PFSK-1 (cell line): ENCODE data around the gene VAT1.
A peak's percentile ranks its signal among the peaks of the same experiment; 100 is the strongest.

Source experiments
- FOXP2 ChIP-seq: optimal IDR thresholded peaks from 2 replicates; pipeline ENCODE3; 2011; ENCODE audit warnings: borderline replicate concordance, control low read depth, inconsistent platforms; ENCODE audit not compliant: insufficient read depth; ENCODE audit errors: extremely low read length, extremely low read depth
- POLR2AphosphoS5 ChIP-seq: IDR thresholded peaks from 2 replicates; pipeline ENCODE4 v1.6.1; 2012; ENCODE audit warnings: low read depth, mild to moderate bottlenecking, control low read depth, low read length, moderate library complexity
- SIN3A ChIP-seq: IDR thresholded peaks from 2 replicates; pipeline ENCODE4 v1.6.1; 2012; ENCODE audit warnings: mild to moderate bottlenecking, low read length, moderate library complexity, borderline replicate concordance; ENCODE audit not compliant: insufficient read depth
- TAF1 ChIP-seq: IDR thresholded peaks from 2 replicates; pipeline ENCODE4 v1.6.1; 2012; ENCODE audit warnings: low read length, control low read depth, borderline replicate concordance; ENCODE audit not compliant: insufficient read depth
- TF ChIP-seq, protein P1 (sequence below), 2 experiments: IDR thresholded peaks; 2 replicates each; pipeline versions ENCODE4 v1.6.1 to v1.8.0; 2011 to 2012; ENCODE audit warnings: low read depth in 2 of 2, low read length in 2 of 2, control low read depth in 1 of 2, inconsistent platforms in 1 of 2, mild to moderate bottlenecking in 1 of 2, moderate library complexity in 1 of 2; ENCODE audit not compliant: insufficient read depth in 1 of 2

Gene VAT1

DNA sequence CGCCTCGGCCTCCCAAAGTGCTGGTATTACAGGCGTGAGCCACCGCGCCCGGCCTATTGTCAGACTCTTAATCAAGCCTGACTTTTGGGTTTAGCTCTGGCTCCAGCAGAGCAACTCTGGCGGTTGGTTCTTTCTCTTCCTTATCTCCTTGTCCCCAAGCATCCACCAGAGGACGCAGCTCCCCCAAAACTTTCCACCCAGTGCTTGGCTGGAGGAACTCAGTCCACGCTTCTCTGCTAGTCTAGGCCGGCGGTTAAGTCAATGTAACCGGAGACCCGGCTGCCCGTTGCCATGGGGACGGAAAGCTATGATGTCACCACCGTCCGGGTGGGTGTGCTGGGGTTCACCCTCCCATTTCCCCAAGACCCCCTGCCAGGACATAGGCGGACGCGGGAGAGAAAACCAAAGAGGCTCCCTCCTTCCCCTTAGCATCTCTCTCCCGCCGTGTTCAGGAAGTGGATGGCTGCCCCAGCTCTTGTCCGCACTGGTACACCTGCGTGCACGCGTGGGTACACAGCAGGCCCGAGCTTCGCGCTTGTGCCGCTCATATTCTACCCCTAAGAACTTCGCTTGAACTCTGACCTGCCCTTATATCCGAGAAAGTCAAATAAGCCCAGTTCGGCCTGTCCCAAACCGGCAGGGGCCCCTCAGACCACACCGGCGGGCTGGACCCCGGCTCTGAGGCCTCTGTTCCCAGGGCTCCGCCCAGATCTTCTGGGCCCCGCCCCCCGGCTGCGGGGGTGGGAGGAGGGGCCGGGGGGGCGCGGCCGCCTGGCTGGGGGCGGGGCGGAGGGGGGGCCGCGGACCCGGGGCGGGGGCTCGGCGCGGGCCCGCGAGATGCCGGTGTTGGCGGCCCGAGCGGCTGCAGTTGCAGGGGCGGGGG is 2.5 kb upstream of the VAT1 start, which contains the start of gene RND2:
TSS of gene RND2 (plus strand) at position 825 of the 883 bp plus-strand sequence. CDS start 117 bp downstream, outside the sequence.
- TF ChIP-seq POLR2AphosphoS5 = no peak
- no peak for TF ChIP-seq TAF1
- TF ChIP-seq FOXP2 = no peak
- TF ChIP-seq, protein P1, sequence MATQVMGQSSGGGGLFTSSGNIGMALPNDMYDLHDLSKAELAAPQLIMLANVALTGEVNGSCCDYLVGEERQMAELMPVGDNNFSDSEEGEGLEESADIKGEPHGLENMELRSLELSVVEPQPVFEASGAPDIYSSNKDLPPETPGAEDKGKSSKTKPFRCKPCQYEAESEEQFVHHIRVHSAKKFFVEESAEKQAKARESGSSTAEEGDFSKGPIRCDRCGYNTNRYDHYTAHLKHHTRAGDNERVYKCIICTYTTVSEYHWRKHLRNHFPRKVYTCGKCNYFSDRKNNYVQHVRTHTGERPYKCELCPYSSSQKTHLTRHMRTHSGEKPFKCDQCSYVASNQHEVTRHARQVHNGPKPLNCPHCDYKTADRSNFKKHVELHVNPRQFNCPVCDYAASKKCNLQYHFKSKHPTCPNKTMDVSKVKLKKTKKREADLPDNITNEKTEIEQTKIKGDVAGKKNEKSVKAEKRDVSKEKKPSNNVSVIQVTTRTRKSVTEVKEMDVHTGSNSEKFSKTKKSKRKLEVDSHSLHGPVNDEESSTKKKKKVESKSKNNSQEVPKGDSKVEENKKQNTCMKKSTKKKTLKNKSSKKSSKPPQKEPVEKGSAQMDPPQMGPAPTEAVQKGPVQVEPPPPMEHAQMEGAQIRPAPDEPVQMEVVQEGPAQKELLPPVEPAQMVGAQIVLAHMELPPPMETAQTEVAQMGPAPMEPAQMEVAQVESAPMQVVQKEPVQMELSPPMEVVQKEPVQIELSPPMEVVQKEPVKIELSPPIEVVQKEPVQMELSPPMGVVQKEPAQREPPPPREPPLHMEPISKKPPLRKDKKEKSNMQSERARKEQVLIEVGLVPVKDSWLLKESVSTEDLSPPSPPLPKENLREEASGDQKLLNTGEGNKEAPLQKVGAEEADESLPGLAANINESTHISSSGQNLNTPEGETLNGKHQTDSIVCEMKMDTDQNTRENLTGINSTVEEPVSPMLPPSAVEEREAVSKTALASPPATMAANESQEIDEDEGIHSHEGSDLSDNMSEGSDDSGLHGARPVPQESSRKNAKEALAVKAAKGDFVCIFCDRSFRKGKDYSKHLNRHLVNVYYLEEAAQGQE (IDR thresholded peaks at IDR 0.05; ENCODE audit: insufficient read depth in 1 of 2, low read depth in 2 of 2, low read length in 2 of 2) = no peak
- TF ChIP-seq SIN3A = no peak

DNA sequence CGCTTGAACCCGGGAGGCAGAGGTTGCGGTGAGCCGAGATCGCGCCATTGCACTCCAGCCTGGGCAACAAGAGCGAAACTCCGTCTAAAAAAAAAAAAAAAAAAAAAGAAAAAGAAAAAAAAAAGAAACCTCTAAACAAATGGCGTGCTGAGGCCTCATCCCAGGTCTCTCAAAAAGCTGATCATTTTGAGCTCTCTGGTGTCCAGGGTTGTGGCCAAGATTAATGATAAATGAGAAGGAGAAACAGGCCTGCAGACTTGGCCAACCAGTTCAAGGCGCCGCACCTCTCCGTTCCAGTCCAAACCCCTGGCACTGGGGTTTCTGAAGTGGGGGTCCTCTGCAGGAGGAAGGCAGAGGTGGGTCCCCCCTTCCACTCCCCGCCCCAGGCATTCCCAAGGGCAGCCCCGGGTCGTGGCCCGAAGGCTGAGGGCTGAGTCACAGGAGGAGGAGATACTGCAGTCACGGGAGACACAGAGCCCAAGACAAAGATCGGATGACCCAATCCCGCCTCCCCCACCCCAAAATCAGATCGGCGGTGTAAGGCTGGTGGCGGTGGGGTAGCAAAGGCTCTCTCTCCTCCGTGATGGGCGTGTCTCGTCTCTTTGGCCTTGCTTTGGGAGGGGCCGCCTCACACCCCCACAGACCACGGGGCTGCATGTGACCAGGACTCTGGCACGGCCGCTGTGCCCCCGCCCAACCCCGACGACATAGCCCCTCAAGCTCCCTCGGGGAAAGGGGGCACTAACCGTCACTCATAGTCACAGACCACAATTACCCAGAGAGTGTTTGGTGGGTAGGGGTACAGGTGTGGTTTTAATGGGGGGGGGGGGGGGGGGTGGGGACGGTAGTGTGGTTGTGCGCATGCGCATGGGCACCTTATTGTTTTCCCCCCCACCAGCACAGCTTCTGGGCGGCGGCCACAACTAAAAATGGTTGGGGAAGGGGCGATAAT is 1.1 kb downstream of the VAT1 start:
- TF ChIP-seq SIN3A (0 out of 2 replicates have a peak, but pooled peaks have one; percentile 40), TAF1 (no peak), POLR2AphosphoS5 (peak; percentile 21; the same call in 1 of the 2 replicates)

DNA sequence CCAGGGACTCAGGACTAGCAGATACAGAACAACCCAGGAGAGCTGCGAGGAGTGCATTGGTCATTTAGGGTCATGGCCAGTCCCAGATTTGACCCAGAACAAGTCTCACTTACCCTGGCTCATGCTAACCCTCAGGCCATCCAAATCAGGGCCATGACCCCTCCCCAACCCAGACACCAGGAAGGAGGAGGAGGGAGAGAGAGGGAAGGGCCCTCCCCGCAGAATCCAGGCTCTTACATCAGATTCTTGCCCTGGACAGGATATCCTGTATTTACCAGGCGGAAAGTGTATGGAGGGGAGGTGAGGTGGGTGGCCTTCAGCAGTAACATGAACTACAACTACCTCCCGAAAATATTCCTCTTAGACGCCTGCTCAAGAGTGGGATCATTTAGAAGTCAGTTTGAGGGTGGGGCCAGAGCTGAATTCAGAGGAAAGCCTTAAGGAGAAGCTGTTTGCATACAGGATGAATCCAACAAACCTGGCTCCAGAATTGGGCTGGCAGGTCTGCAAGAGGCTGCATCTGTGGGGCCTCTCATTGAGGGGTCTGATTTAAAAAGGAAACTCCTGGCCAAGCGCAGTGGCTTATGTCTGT is 2.1 kb downstream of the VAT1 start:
- TF ChIP-seq FOXP2 (no peak), SIN3A (no peak), POLR2AphosphoS5 (no peak), TAF1 (no peak)
- TF ChIP-seq, protein P1 (IDR thresholded peaks at IDR 0.05; ENCODE audit: insufficient read depth in 1 of 2, low read depth in 2 of 2, low read length in 2 of 2) = no peak

DNA sequence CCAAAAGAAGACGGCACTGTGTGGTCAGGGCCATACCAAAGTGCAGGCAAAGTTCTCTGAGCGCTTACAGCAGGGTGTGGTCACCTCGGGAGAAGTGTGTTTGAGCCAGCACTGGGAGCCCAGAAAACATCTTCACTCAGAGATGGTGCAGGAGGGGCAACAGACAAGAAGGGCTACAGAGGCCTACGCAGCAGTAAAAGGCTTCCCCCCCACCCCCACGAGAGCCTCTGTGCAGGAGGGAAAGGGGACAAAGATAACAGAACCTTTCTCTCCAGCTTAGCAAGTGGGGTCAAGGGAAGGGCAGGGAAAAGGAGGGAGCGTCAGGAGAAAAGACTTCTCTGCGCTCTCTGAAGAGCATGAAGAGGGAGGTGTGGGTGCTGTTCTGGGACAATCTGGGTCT is 2.8 kb downstream of the VAT1 start:
- TF ChIP-seq SIN3A = no peak
- TF ChIP-seq, protein P1 (IDR thresholded peaks at IDR 0.05; ENCODE audit: insufficient read depth in 1 of 2, low read depth in 2 of 2, low read length in 2 of 2) = no peak
- TF ChIP-seq FOXP2 = no peak
- TF ChIP-seq TAF1 = no peak
- TF ChIP-seq POLR2AphosphoS5 = no peak

DNA sequence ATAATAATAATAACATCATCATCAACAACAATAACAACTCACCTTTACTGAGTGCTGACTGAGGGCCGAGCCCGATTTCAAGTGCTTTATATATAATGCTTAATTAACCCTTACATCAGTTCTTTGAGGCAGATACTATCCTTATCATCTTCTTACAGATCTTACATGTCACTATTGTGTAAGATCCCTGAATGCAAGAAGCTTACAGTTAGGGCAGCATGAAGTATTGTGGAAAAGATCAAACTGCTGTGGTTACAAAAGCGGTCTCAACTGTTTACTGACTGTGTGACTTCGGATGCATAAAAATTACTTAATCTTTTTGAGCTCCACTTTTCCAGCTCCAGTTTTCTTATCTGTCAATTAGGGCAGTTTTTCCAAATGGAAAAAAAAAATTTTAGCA is 3.3 kb downstream of the VAT1 start:
- TF ChIP-seq POLR2AphosphoS5 = no peak
- no peak for TF ChIP-seq FOXP2
- TF ChIP-seq, protein P1 (IDR thresholded peaks at IDR 0.05; ENCODE audit: insufficient read depth in 1 of 2, low read depth in 2 of 2, low read length in 2 of 2) = no peak
- no peak for TF ChIP-seq SIN3A
- no peak for TF ChIP-seq TAF1
